Muscle layer of duodenum (tissue), 2 donors: ENCODE results near the gene CHMP1B.

Experiments
- H3K27ac ChIP-seq: one replicate; pipeline ENCODE4 v1.7.0; 2013; ENCODE audit warnings: mild to moderate bottlenecking, low read length
- H3K27me3 ChIP-seq: one replicate; pipeline ENCODE4 v1.7.0; 2013; ENCODE audit warnings: low read depth, mild to moderate bottlenecking, control low read depth, low read length
- H3K36me3 ChIP-seq, 2 donors: one replicate each; pipeline ENCODE4 v1.7.0; 2013; ENCODE audit warnings: low read length in 2 of 2, control low read depth in 1 of 2, mild to moderate bottlenecking in 1 of 2; ENCODE audit not compliant: insufficient read depth in 2 of 2, control insufficient read depth in 1 of 2
- H3K4me1 ChIP-seq, 2 donors: one replicate each; pipeline ENCODE4 v1.7.0; 2013; ENCODE audit warnings: low read length in 2 of 2, mild to moderate bottlenecking in 2 of 2, control low read depth in 1 of 2, moderate library complexity in 1 of 2; ENCODE audit not compliant: insufficient read depth in 2 of 2, control insufficient read depth in 1 of 2
- H3K4me3 ChIP-seq, 2 donors: one replicate each; pipeline ENCODE4 v1.7.0; 2013; ENCODE audit warnings: low read length in 2 of 2, low read depth in 1 of 2, mild to moderate bottlenecking in 1 of 2
- H3K9me3 ChIP-seq, 2 donors: one replicate each; pipeline ENCODE4 v1.7.0; 2013; ENCODE audit warnings: low read length in 2 of 2, control low read depth in 1 of 2, mild to moderate bottlenecking in 1 of 2; ENCODE audit not compliant: control insufficient read depth in 1 of 2
- donor health status: healthy.

The CHMP1B gene

DNA sequence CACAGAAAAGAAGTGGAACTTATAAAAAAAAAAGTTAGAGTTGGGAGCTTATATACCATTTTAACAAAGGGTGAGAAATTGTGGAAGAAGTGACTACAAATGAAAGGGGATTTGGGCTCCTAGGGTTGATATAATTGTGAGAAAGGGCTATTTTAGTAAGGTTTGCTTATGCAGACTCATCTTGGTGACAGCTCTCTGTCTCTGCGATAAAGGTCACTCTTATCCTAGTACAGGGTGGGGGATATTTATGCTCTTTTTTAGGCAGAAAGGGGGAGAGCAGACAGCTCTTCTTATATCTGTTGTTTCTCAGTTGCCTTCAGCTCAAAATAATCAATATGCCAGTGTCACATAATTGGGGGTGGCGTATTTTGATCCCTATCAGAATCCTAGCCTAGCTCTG lies 31.3 kb upstream of the CHMP1B start:
- H3K4me3 ChIP-seq = no peak overlapping the region
- H3K36me3 ChIP-seq = no peaks in the 10 kb centered on the region
- H3K9me3 ChIP-seq = peaks cover 0 to 3% of the 10 kb centered on the region in 2 donors

DNA sequence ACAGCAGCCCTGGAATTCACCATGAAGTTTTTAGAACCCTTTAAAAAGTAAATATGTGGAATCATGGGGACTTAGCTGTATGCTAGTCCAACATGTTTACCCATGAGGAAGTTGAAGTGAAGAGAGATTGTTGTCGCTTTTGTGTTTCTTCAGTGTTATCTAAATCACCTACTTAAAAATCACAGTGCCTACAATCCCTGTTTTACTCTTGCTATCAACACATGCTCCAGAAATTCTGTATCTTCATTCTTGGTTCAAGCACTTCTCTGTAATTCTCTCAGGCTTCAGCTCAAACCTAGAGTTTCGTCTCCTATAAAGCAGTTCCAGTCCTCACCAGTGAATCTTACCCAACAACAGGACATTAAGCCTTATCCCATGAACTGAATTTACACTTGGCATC lies 30.5 kb upstream of the CHMP1B start:
- H3K27ac ChIP-seq = no peak overlapping the region
- no peaks in the 10 kb centered on the region for H3K4me1 ChIP-seq
- peaks cover 0 to 3% of the 10 kb centered on the region in 2 donors for H3K9me3 ChIP-seq
- no peak overlapping the region for H3K4me3 ChIP-seq
- no peaks in the 10 kb centered on the region for H3K36me3 ChIP-seq
- H3K27me3 ChIP-seq = no peaks in the 10 kb centered on the region

More for the DNA sequence above, 31.3 kb upstream of the CHMP1B start:
- H3K27ac ChIP-seq = no peak overlapping the region
- no peaks in the 10 kb centered on the region for H3K4me1 ChIP-seq
- no peaks in the 10 kb centered on the region for H3K27me3 ChIP-seq

DNA sequence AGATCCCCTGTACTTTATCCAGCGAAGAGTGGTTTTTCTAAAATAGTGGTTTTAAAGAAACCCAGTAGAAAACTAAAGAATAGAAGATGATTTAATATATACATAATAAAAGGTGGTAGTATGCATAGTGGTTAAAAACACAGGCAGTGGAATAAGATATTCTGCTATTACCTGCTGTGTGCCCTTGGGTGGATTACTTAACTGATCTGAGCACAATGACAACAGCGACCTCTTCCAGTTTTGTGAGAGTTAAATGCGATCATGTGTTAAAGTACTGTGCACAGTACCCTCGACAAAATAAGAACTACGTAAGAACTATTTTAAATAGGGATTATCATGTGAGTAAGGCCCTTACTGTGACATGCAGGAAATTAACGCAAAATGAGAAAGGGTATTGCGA lies 30.0 kb upstream of the CHMP1B start:
- H3K27me3 ChIP-seq = no peaks in the 10 kb centered on the region
- H3K36me3 ChIP-seq = no peaks in the 10 kb centered on the region
- peaks cover 0 to 3% of the 10 kb centered on the region in 2 donors for H3K9me3 ChIP-seq
- H3K27ac ChIP-seq = no peak overlapping the region
- H3K4me1 ChIP-seq = no peaks in the 10 kb centered on the region
- no peak overlapping the region for H3K4me3 ChIP-seq

DNA sequence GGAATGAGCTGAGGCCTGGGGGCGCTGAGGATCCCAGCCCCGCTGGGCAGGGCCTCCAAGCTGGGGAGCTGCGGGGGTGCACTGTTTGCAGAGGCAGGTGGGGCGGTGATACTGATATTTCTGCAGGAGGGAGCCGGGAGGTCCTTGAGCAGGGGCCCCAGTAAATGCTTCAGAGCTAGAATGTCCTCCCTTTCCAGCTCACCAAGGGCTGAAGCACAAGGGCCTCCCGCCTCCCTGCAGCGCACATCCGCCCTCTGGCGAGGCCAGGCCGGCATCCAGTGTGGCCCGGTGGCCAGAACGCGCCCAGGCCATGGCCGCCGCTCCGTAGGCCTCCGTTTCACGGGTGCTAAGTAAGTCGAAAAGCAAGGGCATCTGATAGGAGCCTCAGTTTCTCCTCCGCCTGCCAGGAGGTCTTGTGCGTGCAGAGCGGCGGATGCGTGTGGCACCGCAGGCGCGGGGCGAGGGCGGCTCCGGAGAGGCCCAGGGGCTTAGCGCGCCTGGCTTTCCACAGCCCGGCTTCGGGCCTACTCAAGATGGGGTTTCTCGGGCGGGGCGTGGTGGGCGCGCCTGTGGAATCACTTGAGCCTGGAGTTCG lies 29.5 kb upstream of the CHMP1B start:
- H3K4me3 ChIP-seq = no peak overlapping the region
- no peaks in the 10 kb centered on the region for H3K27me3 ChIP-seq
- H3K27ac ChIP-seq = no peak overlapping the region
- no peaks in the 10 kb centered on the region for H3K36me3 ChIP-seq
- H3K4me1 ChIP-seq = no peaks in the 10 kb centered on the region
- H3K9me3 ChIP-seq = peaks cover 0 to 3% of the 10 kb centered on the region in 2 donors

DNA sequence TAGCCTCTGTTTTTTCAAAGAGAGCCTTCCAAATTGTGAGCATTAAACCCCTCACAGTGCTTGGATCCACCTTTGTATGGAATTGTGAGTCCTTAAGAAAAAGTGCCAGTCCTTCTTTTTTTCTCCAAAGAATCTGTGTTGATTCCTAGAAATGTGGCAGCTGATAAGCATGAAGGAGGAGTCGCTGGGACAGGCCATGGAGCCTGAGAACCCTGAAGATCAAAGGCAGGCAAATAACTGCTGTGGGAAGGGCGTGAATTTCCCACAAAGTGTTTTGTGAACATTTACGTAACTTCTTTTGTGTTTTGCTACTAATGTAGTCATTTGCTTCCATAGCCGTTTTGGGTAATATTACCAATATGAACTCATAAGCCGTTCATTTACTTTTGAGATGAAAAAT lies 27.7 kb upstream of the CHMP1B start:
- Histone ChIP-seq H3K9me3 (peaks cover 0 to 3% of the 10 kb centered on the region in 2 donors), H3K36me3 (no peaks in the 10 kb centered on the region), H3K27me3 (no peaks in the 10 kb centered on the region), H3K27ac (no peak overlapping the region), H3K4me3 (no peak overlapping the region), H3K4me1 (no peaks in the 10 kb centered on the region)

DNA sequence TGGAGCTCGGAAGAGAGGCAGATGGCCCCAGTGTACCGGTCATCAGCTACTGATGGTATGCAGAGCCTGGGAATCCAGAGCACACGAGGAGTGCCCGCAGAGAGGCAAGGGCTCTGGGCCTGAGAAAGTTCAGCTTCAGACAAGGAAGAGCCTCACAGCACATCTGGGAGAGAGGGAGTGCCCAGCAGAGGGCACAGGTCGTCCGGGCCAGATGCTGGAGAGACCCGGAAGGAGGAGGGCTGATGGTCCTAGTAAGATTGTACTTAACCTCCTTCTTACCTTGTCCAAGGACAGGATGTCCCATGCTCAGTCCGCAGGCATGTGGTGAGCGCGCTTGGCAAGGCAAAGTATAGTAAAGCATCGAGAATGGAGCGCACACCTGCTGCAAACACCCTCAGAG lies 24.4 kb upstream of the CHMP1B start:
- no peaks in the 10 kb centered on the region for H3K4me1 ChIP-seq
- no peaks in the 10 kb centered on the region for H3K36me3 ChIP-seq
- H3K27me3 ChIP-seq = no peaks in the 10 kb centered on the region

DNA sequence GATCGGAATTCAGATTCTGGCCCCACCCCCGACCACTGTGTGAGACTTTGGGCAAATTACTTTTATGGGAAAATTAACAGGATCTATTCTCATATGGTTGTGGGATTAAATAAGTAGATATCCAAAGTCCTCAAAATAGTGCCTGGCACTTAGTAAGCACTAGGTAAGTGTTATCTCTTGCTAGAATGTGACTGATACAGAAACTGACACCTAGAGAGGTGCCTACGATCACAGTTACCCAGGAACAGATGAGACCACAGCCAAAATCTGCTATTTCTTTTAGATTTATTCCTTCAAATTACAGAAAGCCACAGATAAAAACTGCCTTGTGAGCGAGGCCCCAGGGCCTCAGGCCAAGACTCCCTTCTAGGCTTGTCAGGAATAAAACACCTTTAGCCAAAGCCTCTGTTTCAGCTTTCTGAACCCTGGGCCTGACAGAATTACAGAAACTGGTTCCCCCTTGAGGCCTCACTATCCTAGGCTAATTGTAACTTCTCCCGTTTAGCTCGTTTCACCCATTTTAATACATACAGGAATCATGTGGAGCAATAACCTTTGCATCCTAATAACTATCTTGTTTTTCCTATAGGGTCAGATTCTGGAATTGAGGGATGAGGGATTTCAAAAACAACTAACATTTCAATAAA lies 22.3 kb upstream of the CHMP1B start:
- Histone ChIP-seq H3K27me3 (no peaks in the 10 kb centered on the region), H3K4me3 (no peak overlapping the region)

More for the DNA sequence above, 24.4 kb upstream of the CHMP1B start:
- Histone ChIP-seq H3K9me3 (no peaks in the 10 kb centered on the region), H3K4me3 (no peak overlapping the region), H3K27ac (no peak overlapping the region)

DNA sequence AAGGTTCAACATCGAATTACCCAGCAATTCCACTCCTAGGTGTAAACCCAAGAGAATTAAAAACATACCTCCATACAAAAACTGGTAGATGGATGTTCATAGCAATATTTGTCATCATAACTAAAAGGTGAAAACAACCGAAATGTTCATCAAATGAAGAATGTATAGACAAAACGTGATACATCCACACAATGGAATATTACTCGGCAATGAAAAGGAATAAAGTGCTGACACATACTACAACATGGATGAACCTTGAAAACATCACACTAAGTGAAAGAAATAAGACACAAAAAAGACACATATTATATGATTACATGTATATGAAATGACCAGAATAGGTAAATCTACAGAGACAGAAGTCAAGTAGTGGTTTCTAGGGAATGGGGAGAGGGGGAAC lies 20.6 kb upstream of the CHMP1B start:
- no peaks in the 10 kb centered on the region for H3K9me3 ChIP-seq
- no peak overlapping the region for H3K27ac ChIP-seq
- H3K27me3 ChIP-seq = no peaks in the 10 kb centered on the region
- H3K4me3 ChIP-seq = no peak overlapping the region
- no peaks in the 10 kb centered on the region for H3K4me1 ChIP-seq
- no peaks in the 10 kb centered on the region for H3K36me3 ChIP-seq

More for the DNA sequence above, 22.3 kb upstream of the CHMP1B start:
- no peaks in the 10 kb centered on the region for H3K4me1 ChIP-seq
- H3K9me3 ChIP-seq = no peaks in the 10 kb centered on the region
- H3K27ac ChIP-seq = no peak overlapping the region
- H3K36me3 ChIP-seq = no peaks in the 10 kb centered on the region

DNA sequence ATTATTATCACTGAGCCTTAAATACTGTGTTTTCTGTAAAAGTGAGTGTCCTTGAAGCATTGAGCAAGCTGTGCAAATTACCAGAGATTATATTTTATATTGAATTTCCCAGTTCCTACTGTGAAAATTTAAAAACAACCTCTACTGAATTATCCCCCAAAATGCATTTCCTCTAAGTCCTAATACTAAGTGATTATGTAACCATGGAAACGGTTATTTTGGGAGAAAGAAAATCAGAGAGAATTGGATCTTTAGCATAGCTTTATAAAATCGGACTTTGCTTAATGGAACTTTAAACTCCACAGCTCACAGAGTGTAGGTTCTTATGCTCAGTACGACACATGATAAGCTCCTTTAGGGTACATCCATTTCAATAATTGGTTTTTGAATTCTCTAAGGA lies 19.3 kb upstream of the CHMP1B start:
- H3K4me3 ChIP-seq = no peak overlapping the region
- no peaks in the 10 kb centered on the region for H3K9me3 ChIP-seq
- H3K4me1 ChIP-seq = no peaks in the 10 kb centered on the region
- H3K27me3 ChIP-seq = no peaks in the 10 kb centered on the region
- H3K27ac ChIP-seq = no peak overlapping the region
- no peaks in the 10 kb centered on the region for H3K36me3 ChIP-seq

DNA sequence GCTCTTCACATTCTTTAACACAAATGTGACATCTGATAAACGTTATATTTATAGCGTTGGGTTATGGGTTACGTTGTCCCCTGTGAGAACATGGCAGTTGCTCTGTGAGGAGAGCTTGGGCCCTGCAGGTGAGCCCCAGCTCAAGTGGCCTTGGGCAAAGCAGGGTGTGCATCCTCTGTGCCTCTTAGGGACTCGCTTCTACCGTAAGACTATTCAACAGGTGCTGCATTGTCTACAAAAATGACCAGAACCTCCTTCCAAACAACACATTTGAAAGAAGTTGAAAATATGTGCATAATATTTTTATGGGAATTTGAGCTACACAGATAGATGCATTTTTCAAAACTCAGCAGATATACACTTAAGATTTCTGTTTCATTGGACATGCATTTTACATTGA lies 16.4 kb upstream of the CHMP1B start:
- Histone ChIP-seq H3K4me3 (no peak overlapping the region), H3K36me3 (no peaks in the 10 kb centered on the region), H3K27ac (no peak overlapping the region), H3K9me3 (no peaks in the 10 kb centered on the region), H3K27me3 (no peaks in the 10 kb centered on the region), H3K4me1 (no peaks in the 10 kb centered on the region)

DNA sequence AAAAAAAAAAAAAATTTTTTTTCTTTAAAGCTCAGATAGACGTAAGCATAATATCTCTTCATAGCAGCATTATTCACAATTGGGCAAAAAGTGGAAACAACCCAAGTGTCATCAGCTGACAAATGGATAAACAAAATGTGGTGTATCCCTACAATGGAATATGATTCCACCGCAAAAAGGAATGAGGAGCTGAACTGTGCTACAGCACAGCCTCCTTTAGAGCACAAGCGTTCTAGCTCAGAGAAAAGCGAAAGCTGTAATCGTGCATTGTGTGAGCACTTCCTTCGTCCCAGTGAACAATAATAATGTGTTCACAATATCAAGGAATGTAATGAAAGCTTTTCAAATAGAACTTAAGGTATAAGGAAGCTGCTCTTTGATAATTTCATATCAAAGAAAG lies 11.7 kb upstream of the CHMP1B start:
- Histone ChIP-seq H3K9me3 (no peaks in the 10 kb centered on the region), H3K4me3 (no peak overlapping the region), H3K36me3 (no peaks in the 10 kb centered on the region), H3K4me1 (no peaks in the 10 kb centered on the region), H3K27me3 (no peaks in the 10 kb centered on the region), H3K27ac (no peak overlapping the region)

DNA sequence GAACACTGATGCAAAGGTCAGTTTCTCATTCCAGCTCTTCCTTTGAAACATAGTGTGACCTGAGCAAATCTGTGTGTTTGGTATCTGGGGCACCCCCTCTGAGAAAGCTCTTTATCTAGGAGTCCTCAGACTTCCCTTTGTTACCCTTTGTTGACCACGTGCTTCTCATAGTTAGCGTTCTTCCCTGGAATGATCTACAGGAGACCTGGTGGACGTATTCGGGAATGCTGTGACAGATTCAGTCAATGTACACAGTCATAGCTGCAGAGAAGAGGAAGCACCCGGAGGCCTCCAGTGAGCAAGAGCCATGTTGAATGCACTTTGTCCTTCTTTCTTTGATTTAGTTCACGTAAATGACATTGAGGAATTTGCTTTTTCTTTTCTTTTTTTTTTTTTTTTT lies 10.7 kb upstream of the CHMP1B start:
- no peaks in the 10 kb centered on the region for H3K36me3 ChIP-seq
- no peak overlapping the region for H3K27ac ChIP-seq

More for the DNA sequence above, 10.7 kb upstream of the CHMP1B start:
- Histone ChIP-seq H3K4me1 (no peaks in the 10 kb centered on the region), H3K27me3 (no peaks in the 10 kb centered on the region), H3K9me3 (no peaks in the 10 kb centered on the region), H3K4me3 (no peak overlapping the region)
